Skeletal muscle satellite cell (primary cell): ENCODE results near the gene CIAO1.

ENCODE experiments used
- H3K27me3 ChIP-seq: 2 replicates; pipeline ENCODE4 v1.7.0; 2013; ENCODE audit warnings: low read length; ENCODE audit not compliant: control insufficient read depth, insufficient read depth
- H3K36me3 ChIP-seq: 2 replicates; pipeline ENCODE4 v1.7.0; 2013; ENCODE audit warnings: mild to moderate bottlenecking, control low read depth, low read length; ENCODE audit not compliant: insufficient read depth
- H3K4me1 ChIP-seq: 2 replicates; pipeline ENCODE4 v1.7.0; 2013; ENCODE audit warnings: low read length; ENCODE audit not compliant: control insufficient read depth, insufficient read depth
- H3K4me2 ChIP-seq: 2 replicates; pipeline ENCODE4 v1.7.0; 2013; ENCODE audit warnings: mild to moderate bottlenecking, low read length
- H3K4me3 ChIP-seq: 2 replicates; pipeline ENCODE4 v1.7.0; 2013; ENCODE audit warnings: low read length
- H3K9ac ChIP-seq: 2 replicates; pipeline ENCODE4 v1.7.0; 2013; ENCODE audit warnings: mild to moderate bottlenecking, low read depth, low read length, moderate library complexity
- H3K9me3 ChIP-seq: replicated peaks from 2 replicates; pipeline ENCODE4 v1.7.0; 2013; ENCODE audit warnings: mild to moderate bottlenecking, control low read depth, low read length

The CIAO1 gene

GRCh38 chr2:96317584-96317997 is 51.6 kb downstream of the CIAO1 start:
- Histone ChIP-seq H3K27me3 (peaks cover 15% of the 10 kb centered on the region), H3K4me2 (no peak overlapping the region), H3K36me3 (no peaks in the 10 kb centered on the region), H3K9ac (no peak overlapping the region), H3K9me3 (no peaks in the 10 kb centered on the region), H3K4me3 (no peak overlapping the region), H3K4me1 (peaks cover 29% of the 10 kb centered on the region)

GRCh38 chr2:96318723-96319122 is 52.7 kb downstream of the CIAO1 start:
- Histone ChIP-seq H3K27me3 (peaks cover 22% of the 10 kb centered on the region), H3K9ac (no peak overlapping the region), H3K9me3 (no peaks in the 10 kb centered on the region), H3K4me2 (no peak overlapping the region), H3K4me3 (no peak overlapping the region), H3K36me3 (no peaks in the 10 kb centered on the region), H3K4me1 (peaks cover 29% of the 10 kb centered on the region)

GRCh38 chr2:96319396-96319795 is 53.4 kb downstream of the CIAO1 start:
- Histone ChIP-seq H3K36me3 (no peaks in the 10 kb centered on the region), H3K9ac (no peak overlapping the region), H3K9me3 (no peaks in the 10 kb centered on the region), H3K27me3 (peaks cover 27% of the 10 kb centered on the region), H3K4me3 (no peak overlapping the region), H3K4me2 (no peak overlapping the region), H3K4me1 (peaks cover 29% of the 10 kb centered on the region)

GRCh38 chr2:96320326-96320725 is 54.3 kb downstream of the CIAO1 start:
- H3K27me3 ChIP-seq, result peaks cover 31% of the 10 kb centered on the region
- no peak overlapping the region for H3K4me2 ChIP-seq
- H3K36me3 ChIP-seq, result no peaks in the 10 kb centered on the region
- no peak overlapping the region for H3K9ac ChIP-seq
- H3K4me1 ChIP-seq, result peaks cover 24% of the 10 kb centered on the region
- H3K4me3 ChIP-seq, result no peak overlapping the region
- H3K9me3 ChIP-seq, result no peaks in the 10 kb centered on the region

GRCh38 chr2:96320728-96321622 is 55.0 kb downstream of the CIAO1 start:
- peaks cover 34% of the 10 kb centered on the region for H3K27me3 ChIP-seq
- peak overlapping the region; percentile 64 for H3K9ac ChIP-seq
- H3K36me3 ChIP-seq, result no peaks in the 10 kb centered on the region
- no peaks in the 10 kb centered on the region for H3K9me3 ChIP-seq
- H3K4me1 ChIP-seq, result peaks cover 18% of the 10 kb centered on the region
- peak overlapping the region; percentile 82 for H3K4me3 ChIP-seq
- peak overlapping the region; percentile 100 for H3K4me2 ChIP-seq
